ENCODE results near the gene EVC2. TPM values are rescaled to one million over a fixed set of nuclear protein-coding genes. Genes with fewer than 3 reads are reported as not detected.

EVC2 gene
- polyA plus RNA-seq, 1 donor from 2014 or later: 0.27 TPM

GRCh38 chr4:5573965-5574364 lies 134.4 kb downstream of the EVC2 start:
- no peak for TF ChIP-seq CTCF (IDR thresholded peaks at IDR 0.05; ENCODE audit: poor library complexity, severe bottlenecking)
- TF ChIP-seq MXI1 (conservative IDR thresholded peaks at IDR 0.05; ENCODE audit: poor library complexity, severe bottlenecking): no peak
- TF ChIP-seq TAF1 (IDR thresholded peaks at IDR 0.05; ENCODE audit: low read depth): no peak
- TF ChIP-seq, protein P1, sequence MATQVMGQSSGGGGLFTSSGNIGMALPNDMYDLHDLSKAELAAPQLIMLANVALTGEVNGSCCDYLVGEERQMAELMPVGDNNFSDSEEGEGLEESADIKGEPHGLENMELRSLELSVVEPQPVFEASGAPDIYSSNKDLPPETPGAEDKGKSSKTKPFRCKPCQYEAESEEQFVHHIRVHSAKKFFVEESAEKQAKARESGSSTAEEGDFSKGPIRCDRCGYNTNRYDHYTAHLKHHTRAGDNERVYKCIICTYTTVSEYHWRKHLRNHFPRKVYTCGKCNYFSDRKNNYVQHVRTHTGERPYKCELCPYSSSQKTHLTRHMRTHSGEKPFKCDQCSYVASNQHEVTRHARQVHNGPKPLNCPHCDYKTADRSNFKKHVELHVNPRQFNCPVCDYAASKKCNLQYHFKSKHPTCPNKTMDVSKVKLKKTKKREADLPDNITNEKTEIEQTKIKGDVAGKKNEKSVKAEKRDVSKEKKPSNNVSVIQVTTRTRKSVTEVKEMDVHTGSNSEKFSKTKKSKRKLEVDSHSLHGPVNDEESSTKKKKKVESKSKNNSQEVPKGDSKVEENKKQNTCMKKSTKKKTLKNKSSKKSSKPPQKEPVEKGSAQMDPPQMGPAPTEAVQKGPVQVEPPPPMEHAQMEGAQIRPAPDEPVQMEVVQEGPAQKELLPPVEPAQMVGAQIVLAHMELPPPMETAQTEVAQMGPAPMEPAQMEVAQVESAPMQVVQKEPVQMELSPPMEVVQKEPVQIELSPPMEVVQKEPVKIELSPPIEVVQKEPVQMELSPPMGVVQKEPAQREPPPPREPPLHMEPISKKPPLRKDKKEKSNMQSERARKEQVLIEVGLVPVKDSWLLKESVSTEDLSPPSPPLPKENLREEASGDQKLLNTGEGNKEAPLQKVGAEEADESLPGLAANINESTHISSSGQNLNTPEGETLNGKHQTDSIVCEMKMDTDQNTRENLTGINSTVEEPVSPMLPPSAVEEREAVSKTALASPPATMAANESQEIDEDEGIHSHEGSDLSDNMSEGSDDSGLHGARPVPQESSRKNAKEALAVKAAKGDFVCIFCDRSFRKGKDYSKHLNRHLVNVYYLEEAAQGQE (IDR thresholded peaks at IDR 0.05; ENCODE audit: borderline replicate concordance): no peak
- TF ChIP-seq EZH2 (IDR thresholded peaks at IDR 0.05; ENCODE audit: borderline replicate concordance, insufficient read depth, low read length, poor library complexity, severe bottlenecking): no peak
- TF ChIP-seq POLR2AphosphoS5 (IDR thresholded peaks at IDR 0.05): no peak
- Histone ChIP-seq H3K4me2 (ENCODE audit: low read length) (no peak overlapping the region), H3K36me3 (ENCODE audit: insufficient read depth, low read length) (no peaks in the 10 kb centered on the region), H3F3A (ENCODE audit: insufficient read depth, low read length, poor library complexity, severe bottlenecking) (no peaks in the 10 kb centered on the region), H4K20me1 (ENCODE audit: insufficient read depth) (no peaks in the 10 kb centered on the region), H3K27me3 (ENCODE audit: insufficient read depth, low read depth, low read length) (no peaks in the 10 kb centered on the region), H3K79me2 (replicated peaks; ENCODE audit: insufficient read depth, low read length) (no peaks in the 10 kb centered on the region), H3K4me3 (ENCODE audit: low read length) (no peak overlapping the region), H2AFZ (ENCODE audit: low read depth, low read length) (no peak overlapping the region), H3K9me2 (ENCODE audit: insufficient read depth, low read length) (no peaks in the 10 kb centered on the region), H3K9me3 (ENCODE audit: low read length) (no peaks in the 10 kb centered on the region), H3K27ac (ENCODE audit: low read length) (no peak overlapping the region), H3K9ac (ENCODE audit: low read length) (no peak overlapping the region)

- TF ChIP-seq RAD21 (conservative IDR thresholded peaks at IDR 0.05) (no peak), SMC3 (conservative IDR thresholded peaks at IDR 0.05; ENCODE audit: poor library complexity) (no peak), EZH2 (IDR thresholded peaks at IDR 0.05; ENCODE audit: borderline replicate concordance, insufficient read depth, low read length, poor library complexity, severe bottlenecking) (no peak), TAF1 (IDR thresholded peaks at IDR 0.05; ENCODE audit: low read depth) (no peak), POLR2AphosphoS5 (IDR thresholded peaks at IDR 0.05) (no peak), EP300 (conservative IDR thresholded peaks at IDR 0.05; ENCODE audit: poor library complexity, severe bottlenecking) (no peak), MXI1 (conservative IDR thresholded peaks at IDR 0.05; ENCODE audit: poor library complexity, severe bottlenecking) (no peak), CTCF (IDR thresholded peaks at IDR 0.05; ENCODE audit: poor library complexity, severe bottlenecking) (no peak)
- TF ChIP-seq, protein P1 (IDR thresholded peaks at IDR 0.05; ENCODE audit: borderline replicate concordance): no peak
- no peaks in the 10 kb centered on the region for H4K20me1 ChIP-seq (ENCODE audit: insufficient read depth)
- no peaks in the 10 kb centered on the region for H3K36me3 ChIP-seq (ENCODE audit: insufficient read depth, low read length)
- H3K9me3 ChIP-seq (ENCODE audit: low read length): no peaks in the 10 kb centered on the region
- H3K79me2 ChIP-seq (replicated peaks; ENCODE audit: insufficient read depth, low read length): no peaks in the 10 kb centered on the region
- no peak overlapping the region for H3K27ac ChIP-seq (ENCODE audit: low read length)
- no peak overlapping the region for H3K4me3 ChIP-seq (ENCODE audit: low read length)
- no peaks in the 10 kb centered on the region for H3K9me2 ChIP-seq (ENCODE audit: insufficient read depth, low read length)
- H2AFZ ChIP-seq (ENCODE audit: low read depth, low read length): no peak overlapping the region
- no peak overlapping the region for H3K9ac ChIP-seq (ENCODE audit: low read length)
- H3F3A ChIP-seq (ENCODE audit: insufficient read depth, low read length, poor library complexity, severe bottlenecking): no peaks in the 10 kb centered on the region
- no peaks in the 10 kb centered on the region for H3K27me3 ChIP-seq (ENCODE audit: insufficient read depth, low read depth, low read length)
- H3K4me2 ChIP-seq (ENCODE audit: low read length): no peak overlapping the region
Observed at GRCh38 chr4:5572751-5573150, 135.6 kb downstream of the EVC2 start.
